HL-60 (cell line): ENCODE results near the gene PDZD4.

Experiments used
- CTCF ChIP-seq: IDR thresholded peaks from one replicate; pipeline ENCODE4 v1.5.1; 2011; ENCODE audit warnings: low read length, control low read depth, inconsistent platforms; ENCODE audit not compliant: insufficient read depth
- GABPA ChIP-seq: IDR thresholded peaks from 2 replicates; pipeline ENCODE4 v1.6.1; 2012; ENCODE audit warnings: low read depth
- POLR2AphosphoS5 ChIP-seq: IDR thresholded peaks from 2 replicates; pipeline ENCODE4 v1.6.1; 2012; ENCODE audit warnings: low read depth
- SPI1 ChIP-seq: IDR thresholded peaks from 2 replicates; pipeline ENCODE4 v1.6.1; 2012; ENCODE audit warnings: low read depth, mild to moderate bottlenecking, borderline replicate concordance
- TF ChIP-seq, protein P1 (sequence below): IDR thresholded peaks from 2 replicates; pipeline ENCODE4 v1.6.1; 2012; ENCODE audit warnings: low read depth; ENCODE audit not compliant: insufficient replicate concordance

GRCh38 chrX:153782871-153783270 lies 47.5 kb downstream of the PDZD4 start:
- TF ChIP-seq CTCF: no peak
- TF ChIP-seq POLR2AphosphoS5: no peak
- no peak for TF ChIP-seq SPI1
- TF ChIP-seq GABPA: no peak
- TF ChIP-seq, protein P1, sequence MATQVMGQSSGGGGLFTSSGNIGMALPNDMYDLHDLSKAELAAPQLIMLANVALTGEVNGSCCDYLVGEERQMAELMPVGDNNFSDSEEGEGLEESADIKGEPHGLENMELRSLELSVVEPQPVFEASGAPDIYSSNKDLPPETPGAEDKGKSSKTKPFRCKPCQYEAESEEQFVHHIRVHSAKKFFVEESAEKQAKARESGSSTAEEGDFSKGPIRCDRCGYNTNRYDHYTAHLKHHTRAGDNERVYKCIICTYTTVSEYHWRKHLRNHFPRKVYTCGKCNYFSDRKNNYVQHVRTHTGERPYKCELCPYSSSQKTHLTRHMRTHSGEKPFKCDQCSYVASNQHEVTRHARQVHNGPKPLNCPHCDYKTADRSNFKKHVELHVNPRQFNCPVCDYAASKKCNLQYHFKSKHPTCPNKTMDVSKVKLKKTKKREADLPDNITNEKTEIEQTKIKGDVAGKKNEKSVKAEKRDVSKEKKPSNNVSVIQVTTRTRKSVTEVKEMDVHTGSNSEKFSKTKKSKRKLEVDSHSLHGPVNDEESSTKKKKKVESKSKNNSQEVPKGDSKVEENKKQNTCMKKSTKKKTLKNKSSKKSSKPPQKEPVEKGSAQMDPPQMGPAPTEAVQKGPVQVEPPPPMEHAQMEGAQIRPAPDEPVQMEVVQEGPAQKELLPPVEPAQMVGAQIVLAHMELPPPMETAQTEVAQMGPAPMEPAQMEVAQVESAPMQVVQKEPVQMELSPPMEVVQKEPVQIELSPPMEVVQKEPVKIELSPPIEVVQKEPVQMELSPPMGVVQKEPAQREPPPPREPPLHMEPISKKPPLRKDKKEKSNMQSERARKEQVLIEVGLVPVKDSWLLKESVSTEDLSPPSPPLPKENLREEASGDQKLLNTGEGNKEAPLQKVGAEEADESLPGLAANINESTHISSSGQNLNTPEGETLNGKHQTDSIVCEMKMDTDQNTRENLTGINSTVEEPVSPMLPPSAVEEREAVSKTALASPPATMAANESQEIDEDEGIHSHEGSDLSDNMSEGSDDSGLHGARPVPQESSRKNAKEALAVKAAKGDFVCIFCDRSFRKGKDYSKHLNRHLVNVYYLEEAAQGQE: no peak
